GM12874 (cell line): ENCODE data around the gene RPP30.

ENCODE experiments used
- CTCF ChIP-seq: IDR thresholded peaks from 2 replicates; pipeline ENCODE4 v1.5.1; 2011; ENCODE audit warnings: low read depth, mild to moderate bottlenecking, control low read depth, low read length, moderate library complexity; ENCODE audit not compliant: insufficient read depth

The RPP30 gene

GRCh38 chr10:90937645-90938258, 66.0 kb downstream of the RPP30 start:
- TF ChIP-seq CTCF, result no peak

GRCh38 chr10:90939116-90939515, 67.3 kb downstream of the RPP30 start:
- no peak for TF ChIP-seq CTCF

GRCh38 chr10:90939648-90940047, 67.9 kb downstream of the RPP30 start:
- no peak for TF ChIP-seq CTCF

GRCh38 chr10:90944749-90945148, 73.0 kb downstream of the RPP30 start:
- TF ChIP-seq CTCF, result no peak

- no peak for TF ChIP-seq CTCF
These were observed 73.8 kb downstream of the RPP30 start for GRCh38 chr10:90945491-90946070.

- no peak for TF ChIP-seq CTCF
These were observed 75.5 kb downstream of the RPP30 start for GRCh38 chr10:90947030-90947960.
